ENCODE results near the gene HGFAC.

DNA sequence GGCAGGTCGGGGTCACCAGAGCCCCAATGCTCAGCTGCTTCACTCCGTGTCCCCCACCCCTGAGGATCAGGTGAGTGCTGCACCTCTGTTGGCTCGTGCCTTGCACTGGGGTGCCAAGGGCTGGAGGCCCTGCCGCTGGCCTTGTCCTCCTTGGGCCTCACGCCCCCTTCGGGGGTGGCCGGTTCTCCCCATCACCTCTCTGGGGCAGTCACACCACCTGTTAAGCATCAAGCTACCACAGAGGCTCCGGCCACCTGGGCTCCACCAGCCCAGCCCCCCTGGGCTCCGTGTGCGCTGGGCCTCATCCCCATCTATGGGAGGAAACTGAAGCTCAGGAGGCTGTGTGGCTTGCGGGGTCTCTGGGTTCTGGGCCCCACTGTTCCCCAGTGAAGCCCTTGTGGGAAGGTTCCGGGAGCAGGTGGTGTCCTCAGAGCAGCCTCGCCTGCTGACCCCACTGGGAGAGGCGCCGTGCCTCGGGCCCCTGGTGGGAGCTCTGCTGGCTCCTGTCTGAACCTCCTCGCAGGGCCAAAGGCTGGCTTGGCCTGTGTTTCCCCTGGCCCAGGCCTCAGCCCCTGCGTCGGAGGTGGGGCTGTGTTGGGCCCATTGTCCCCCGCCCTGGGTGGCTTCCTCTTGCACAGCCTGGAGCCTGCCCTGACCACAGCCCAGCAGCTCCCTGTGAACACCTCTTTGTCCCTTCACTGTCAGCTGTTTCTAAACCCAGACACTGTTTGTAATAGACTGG lies 52.1 kb downstream of the HGFAC start:
- no peak for TF ChIP-seq RAD21 (conservative IDR thresholded peaks at IDR 0.05)
- no peak for TF ChIP-seq POLR2AphosphoS5 (IDR thresholded peaks at IDR 0.05)
- TF ChIP-seq, protein P1, sequence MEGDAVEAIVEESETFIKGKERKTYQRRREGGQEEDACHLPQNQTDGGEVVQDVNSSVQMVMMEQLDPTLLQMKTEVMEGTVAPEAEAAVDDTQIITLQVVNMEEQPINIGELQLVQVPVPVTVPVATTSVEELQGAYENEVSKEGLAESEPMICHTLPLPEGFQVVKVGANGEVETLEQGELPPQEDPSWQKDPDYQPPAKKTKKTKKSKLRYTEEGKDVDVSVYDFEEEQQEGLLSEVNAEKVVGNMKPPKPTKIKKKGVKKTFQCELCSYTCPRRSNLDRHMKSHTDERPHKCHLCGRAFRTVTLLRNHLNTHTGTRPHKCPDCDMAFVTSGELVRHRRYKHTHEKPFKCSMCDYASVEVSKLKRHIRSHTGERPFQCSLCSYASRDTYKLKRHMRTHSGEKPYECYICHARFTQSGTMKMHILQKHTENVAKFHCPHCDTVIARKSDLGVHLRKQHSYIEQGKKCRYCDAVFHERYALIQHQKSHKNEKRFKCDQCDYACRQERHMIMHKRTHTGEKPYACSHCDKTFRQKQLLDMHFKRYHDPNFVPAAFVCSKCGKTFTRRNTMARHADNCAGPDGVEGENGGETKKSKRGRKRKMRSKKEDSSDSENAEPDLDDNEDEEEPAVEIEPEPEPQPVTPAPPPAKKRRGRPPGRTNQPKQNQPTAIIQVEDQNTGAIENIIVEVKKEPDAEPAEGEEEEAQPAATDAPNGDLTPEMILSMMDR (IDR thresholded peaks at IDR 0.05; ENCODE audit: poor library complexity, severe bottlenecking), result no peak
- TF ChIP-seq TAF1 (IDR thresholded peaks at IDR 0.05; ENCODE audit: low read depth), result no peak

All from neural cell (in vitro differentiated cells).